Pancreas (tissue), 10 donors: ENCODE results near the gene NPR3. TPM values are rescaled to one million over a fixed set of nuclear protein-coding genes. Genes with fewer than 3 reads are reported as not detected.

ENCODE experiments used
- ATAC-seq, 4 donors: fragments of 200-7000 bp; cut with Tn5 transposase; one replicate each; pipeline versions ENCODE4 v1.8.0 to v1.9.1; 2020; ENCODE audit warnings: mild to moderate bottlenecking in 4 of 4, moderate library complexity in 4 of 4
- DNase-seq, 6 donors: peaks; one replicate each; pipeline ENCODE4 v3.0.0-alpha.2; 2020
- FAIRE-seq: peaks from 2 replicates; lab custom pipeline; 2012; peaks lifted over from hg19 to GRCh38; lab: Jason Lieb, UNC
- H3K27ac ChIP-seq, 4 donors: fragments of 200-600 bp; sonication (generic); 1 replicate in 3 of 4; 2 replicates in 1 of 4; pipeline versions ENCODE4 v1.5.0 to v1.8.0; 2020
- H3K27me3 ChIP-seq, 4 donors: fragments of 200-600 bp; one replicate each; pipeline ENCODE4 v1.8.0; 2021
- H3K36me3 ChIP-seq, 3 donors: fragments of 200-600 bp; sonication (generic) in 1 of 3; one replicate each; pipeline versions ENCODE4 v1.5.0 to v1.8.0; 2020 to 2021
- H3K4me1 ChIP-seq, 3 donors: fragments of 200-600 bp; one replicate each; pipeline ENCODE4 v1.8.0; 2021
- H3K4me3 ChIP-seq, 4 donors: fragments of 200-600 bp; sonication (generic) in 2 of 4; one replicate each; pipeline versions ENCODE4 v1.5.0 to v1.8.0; 2020 to 2021
- H3K9me3 ChIP-seq, 4 donors: fragments of 200-600 bp; one replicate each; pipeline ENCODE4 v1.8.0; 2021
- WGBS, 2 donors: extraction: QIAGEN DNeasy Blood & Tissue Kit; methylation state at CpG; one replicate each; pipeline ENCODE4 v1.1.7; 2013; 5-methylcytosine and 5-hydroxymethylcytosine counted together
- intact Hi-C, 3 donors: fragments of 100-400 bp; cut with DNase I; formaldehyde crosslinking; loops; one replicate each; pipeline versions ENCODE4 v1.11.1 to v1.14.2; 2022
- polyA plus RNA-seq, 2 donors: library from polyadenylated mRNA; stranded (reverse); fragments of 200-250 nt; gene quantifications; one replicate each; pipeline ENCODE4 v1.2.3, GENCODE V29; 2013
- total RNA-seq, 6 donors: library from RNA; stranded (reverse); fragmentation: NEBNext Ultra II Directional in 4 of 6; extraction: Animal tissue kit (Norgen Biotek cat#: 25700) in 4 of 6; gene quantifications; one replicate each; pipeline versions ENCODE4 v1.2.1 to v1.2.4, GENCODE V29; 2021 to 2023
- TF ChIP-seq, protein P1 (sequence below), 4 donors: fragments of 200-600 bp; sonication (generic) in 3 of 4; IDR thresholded peaks; one replicate each; pipeline versions ENCODE4 v1.5.0 to v1.8.0; 2021; ENCODE audit warnings: antibody characterized with exemption in 4 of 4
- donor health status: healthy with polysubstance abuse.
- donor health status: DM: no; HTN: no; CAD: no; lungs with moderate emphysema.
- donor health status: DM: no; HTN: no; CAD: no.
- donor health status: control.
- donor health status: control.
- donor health status: Bipolar disorder and iron deficiency.
- donor health status: DM: yes; HTN: yes; CAD: no.
- donor health status: DM: no; HTN: no; CAD: no.
- donor health status: DM: no; HTN: no; CAD: no.
- donor health status: DM: yes; HTN: yes; CAD: no.

NPR3 gene
- total and polyA plus RNA-seq, 8 donors, result 0.25 to 1.3 (median 0.54) TPM

GRCh38 chr5:32709750-32710549, 1.2 kb upstream of the NPR3 start:
- TF ChIP-seq, protein P1, sequence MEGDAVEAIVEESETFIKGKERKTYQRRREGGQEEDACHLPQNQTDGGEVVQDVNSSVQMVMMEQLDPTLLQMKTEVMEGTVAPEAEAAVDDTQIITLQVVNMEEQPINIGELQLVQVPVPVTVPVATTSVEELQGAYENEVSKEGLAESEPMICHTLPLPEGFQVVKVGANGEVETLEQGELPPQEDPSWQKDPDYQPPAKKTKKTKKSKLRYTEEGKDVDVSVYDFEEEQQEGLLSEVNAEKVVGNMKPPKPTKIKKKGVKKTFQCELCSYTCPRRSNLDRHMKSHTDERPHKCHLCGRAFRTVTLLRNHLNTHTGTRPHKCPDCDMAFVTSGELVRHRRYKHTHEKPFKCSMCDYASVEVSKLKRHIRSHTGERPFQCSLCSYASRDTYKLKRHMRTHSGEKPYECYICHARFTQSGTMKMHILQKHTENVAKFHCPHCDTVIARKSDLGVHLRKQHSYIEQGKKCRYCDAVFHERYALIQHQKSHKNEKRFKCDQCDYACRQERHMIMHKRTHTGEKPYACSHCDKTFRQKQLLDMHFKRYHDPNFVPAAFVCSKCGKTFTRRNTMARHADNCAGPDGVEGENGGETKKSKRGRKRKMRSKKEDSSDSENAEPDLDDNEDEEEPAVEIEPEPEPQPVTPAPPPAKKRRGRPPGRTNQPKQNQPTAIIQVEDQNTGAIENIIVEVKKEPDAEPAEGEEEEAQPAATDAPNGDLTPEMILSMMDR (IDR thresholded peaks at IDR 0.05), result peak; percentile 20 to 55 (median 50)
- no peaks in the 10 kb centered on the region for H3K9me3 ChIP-seq
- H3K27me3 ChIP-seq, result peaks cover 0 to 5% (median 0%) of the 10 kb centered on the region in 4 donors
- H3K27ac ChIP-seq, result peak overlapping the region in 2 of 4 donors; percentile 43 to 50
- H3K4me1 ChIP-seq, result peaks cover 0 to 8% (median 5%) of the 10 kb centered on the region in 3 donors
- ATAC-seq (peak; percentile 69 to 81 (median 78)), FAIRE-seq (no peak), DNase-seq (peak; percentile 36 to 74 (median 54))
- intact Hi-C loops, result loop anchor here in 1 of 3 donors (10.0 kb wide), 1 partner anchor 135 kb away; no protein-coding TSS in a partner anchor
- H3K36me3 ChIP-seq, result no peaks in the 10 kb centered on the region
- 0% methylated on average over 49 of the region's 49 CpGs for WGBS, 2 donors
- H3K4me3 ChIP-seq, result peak overlapping the region; percentile 16 to 75 (median 39)

- peaks cover 0 to 5% (median 3%) of the 10 kb centered on the region in 4 donors for H3K27me3 ChIP-seq
- peak overlapping the region in 3 of 4 donors; percentile 10 to 75 (median 39) for H3K4me3 ChIP-seq
- no peaks in the 10 kb centered on the region for H3K9me3 ChIP-seq
- 3% methylated on average over 10 of the region's 10 CpGs for WGBS, 2 donors
- no peak for DNase-seq
- TF ChIP-seq, protein P1 (IDR thresholded peaks at IDR 0.05), result no peak
- ATAC-seq, result no peak
- FAIRE-seq, result no peak
- H3K4me1 ChIP-seq, result peaks cover 0 to 8% (median 5%) of the 10 kb centered on the region in 3 donors
- intact Hi-C loops, result loop anchor here in 1 of 3 donors (10.0 kb wide), 1 partner anchor 133 kb away; no protein-coding TSS in a partner anchor
- H3K36me3 ChIP-seq, result no peaks in the 10 kb centered on the region
- H3K27ac ChIP-seq, result no peak overlapping the region
These were observed 200 bp downstream of the NPR3 start for GRCh38 chr5:32711362-32711680.

DNA sequence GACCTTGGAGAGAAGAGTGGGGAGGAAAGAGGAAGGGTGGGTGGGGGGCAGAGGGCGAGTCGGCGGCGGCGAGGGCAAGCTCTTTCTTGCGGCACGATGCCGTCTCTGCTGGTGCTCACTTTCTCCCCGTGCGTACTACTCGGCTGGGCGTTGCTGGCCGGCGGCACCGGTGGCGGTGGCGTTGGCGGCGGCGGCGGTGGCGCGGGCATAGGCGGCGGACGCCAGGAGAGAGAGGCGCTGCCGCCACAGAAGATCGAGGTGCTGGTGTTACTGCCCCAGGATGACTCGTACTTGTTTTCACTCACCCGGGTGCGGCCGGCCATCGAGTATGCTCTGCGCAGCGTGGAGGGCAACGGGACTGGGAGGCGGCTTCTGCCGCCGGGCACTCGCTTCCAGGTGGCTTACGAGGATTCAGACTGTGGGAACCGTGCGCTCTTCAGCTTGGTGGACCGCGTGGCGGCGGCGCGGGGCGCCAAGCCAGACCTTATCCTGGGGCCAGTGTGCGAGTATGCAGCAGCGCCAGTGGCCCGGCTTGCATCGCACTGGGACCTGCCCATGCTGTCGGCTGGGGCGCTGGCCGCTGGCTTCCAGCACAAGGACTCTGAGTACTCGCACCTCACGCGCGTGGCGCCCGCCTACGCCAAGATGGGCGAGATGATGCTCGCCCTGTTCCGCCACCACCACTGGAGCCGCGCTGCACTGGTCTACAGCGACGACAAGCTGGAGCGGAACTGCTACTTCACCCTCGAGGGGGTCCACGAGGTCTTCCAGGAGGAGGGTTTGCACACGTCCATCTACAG, 760 bp downstream of the NPR3 start:
- ATAC-seq (peak; percentile 14 to 25 (median 20)), DNase-seq (peak in 3 of 6 donors; percentile 11 to 79 (median 67)), FAIRE-seq (no peak)
- WGBS, 2 donors, result 1 to 2% methylated on average over 63 to 76 of the region's 76 CpGs
- Histone ChIP-seq H3K36me3 (no peaks in the 10 kb centered on the region), H3K4me3 (peak overlapping the region in 3 of 4 donors; percentile 10 to 75 (median 39)), H3K9me3 (no peaks in the 10 kb centered on the region), H3K27me3 (peaks cover 0 to 5% (median 3%) of the 10 kb centered on the region in 4 donors), H3K4me1 (peaks cover 0 to 8% (median 5%) of the 10 kb centered on the region in 3 donors), H3K27ac (no peak overlapping the region)
- intact Hi-C loops, result loop anchor here in 1 of 3 donors (10.0 kb wide), 1 partner anchor 133 kb away; no protein-coding TSS in a partner anchor
- TF ChIP-seq, protein P1 (IDR thresholded peaks at IDR 0.05), result no peak

DNA sequence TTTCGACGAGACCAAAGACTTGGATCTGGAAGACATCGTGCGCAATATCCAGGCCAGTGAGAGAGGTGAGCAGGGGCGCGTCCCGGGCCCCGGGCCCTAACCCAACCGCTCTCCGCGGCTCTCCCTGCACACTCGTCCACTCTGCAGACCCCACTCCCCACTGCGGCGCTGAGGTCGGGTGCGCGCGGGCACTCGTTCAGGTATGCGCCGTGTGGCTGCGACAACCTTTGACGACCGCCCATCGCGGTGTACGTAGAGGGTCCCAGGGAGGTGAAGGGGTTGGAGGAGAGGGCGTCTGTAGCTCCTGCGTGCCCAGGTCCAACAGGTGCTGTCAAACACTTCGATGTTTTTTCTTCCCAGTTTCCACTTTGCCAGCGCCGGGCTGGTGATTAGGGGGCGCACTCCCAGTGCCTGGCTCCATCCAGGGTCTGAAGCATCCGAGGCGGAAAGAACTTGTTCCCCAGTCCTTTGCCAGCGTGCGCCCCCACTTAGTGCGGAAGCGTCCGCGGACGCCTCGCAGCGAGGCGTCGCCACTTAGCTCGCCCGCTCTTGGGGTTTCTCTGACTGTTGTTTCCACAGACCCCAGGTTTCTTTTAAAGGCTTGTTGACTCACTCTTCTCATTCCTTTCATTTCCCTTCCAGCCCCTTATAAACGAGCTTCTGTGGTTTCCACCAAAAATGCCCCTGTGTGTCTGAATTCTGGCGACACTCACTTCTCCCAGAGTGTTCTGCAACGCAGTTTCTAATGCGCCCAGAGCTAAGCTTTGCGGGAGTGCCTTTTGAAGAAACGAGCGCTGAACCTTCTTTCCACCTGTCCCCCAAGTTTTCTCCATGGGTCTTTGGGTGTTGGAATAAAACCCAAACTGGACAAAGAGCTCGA, 1.6 kb downstream of the NPR3 start:
- DNase-seq, result peak in 1 of 6 donors; percentile 50

More for the DNA sequence above, 1.6 kb downstream of the NPR3 start:
- H3K4me1 ChIP-seq, result peaks cover 0 to 8% (median 5%) of the 10 kb centered on the region in 3 donors
- no peak overlapping the region for H3K27ac ChIP-seq
- TF ChIP-seq, protein P1 (IDR thresholded peaks at IDR 0.05), result no peak
- peaks cover 0 to 5% (median 3%) of the 10 kb centered on the region in 4 donors for H3K27me3 ChIP-seq
- peak overlapping the region in 2 of 4 donors; percentile 39 to 75 for H3K4me3 ChIP-seq
- FAIRE-seq (no peak), ATAC-seq (no peak)
- no peaks in the 10 kb centered on the region for H3K9me3 ChIP-seq
- intact Hi-C loops, result loop anchor here in 1 of 3 donors (10.0 kb wide), 1 partner anchor 132 kb away; no protein-coding TSS in a partner anchor
- WGBS, 2 donors, result 2 to 4% methylated on average over 55 to 56 of the region's 56 CpGs
- no peaks in the 10 kb centered on the region for H3K36me3 ChIP-seq
